Calu3 (cell line): ENCODE data around the gene PRR5. TPM values are rescaled to one million over a fixed set of nuclear protein-coding genes. Genes with fewer than 3 reads are reported as not detected.

Experiments
- BruUV-seq: library from RNA; stranded (reverse); fragments of 400-500 nt; replicated peaks from 2 replicates; lab custom pipeline; 2021; lab: Mats Ljungman, UMichigan
- CTCF ChIA-PET: fragments of 300-600 bp; sonication (Branson Sonifier 250); formaldehyde crosslinking; loops from one replicate; lab custom pipeline; 2022; ENCODE audit warnings: antibody characterized with exemption; lab: Charles Lee
- DNase-seq: peaks from one replicate; pipeline ENCODE4 v3.0.0; 2022
- H3K27ac Mint-ChIP-seq: one replicate; pipeline ENCODE4 v1.8.0; 2022; ENCODE audit warnings: mixed read lengths; ENCODE audit not compliant: unreplicated experiment
- H3K27me3 Mint-ChIP-seq: one replicate; pipeline ENCODE4 v1.8.0; 2022; ENCODE audit warnings: mixed read lengths; ENCODE audit not compliant: unreplicated experiment
- H3K36me3 Mint-ChIP-seq: one replicate; pipeline ENCODE4 v1.8.0; 2022; ENCODE audit warnings: mild to moderate bottlenecking, moderate library complexity, mixed read lengths; ENCODE audit not compliant: insufficient read depth, unreplicated experiment
- H3K4me1 Mint-ChIP-seq: one replicate; pipeline ENCODE4 v1.8.0; 2022; ENCODE audit warnings: mild to moderate bottlenecking, low read depth, mixed read lengths; ENCODE audit not compliant: unreplicated experiment
- H3K4me3 Mint-ChIP-seq: one replicate; pipeline ENCODE4 v1.8.0; 2022; ENCODE audit warnings: mild to moderate bottlenecking, low read depth, moderate library complexity, mixed read lengths; ENCODE audit not compliant: unreplicated experiment
- H3K9me3 Mint-ChIP-seq: one replicate; pipeline ENCODE4 v1.8.0; 2022; ENCODE audit warnings: low read depth, mixed read lengths; ENCODE audit not compliant: unreplicated experiment
- CTCF ChIP-seq: fragments of 200-600 bp; IDR thresholded peaks from one replicate; pipeline ENCODE4 v1.8.0; 2022; ENCODE audit warnings: antibody characterized with exemption; ENCODE audit not compliant: unreplicated experiment
- intact Hi-C: fragments of 100-400 bp; cut with micrococcal nuclease; formaldehyde crosslinking; loops from one replicate; pipeline ENCODE4 v1.10.0; 2022; ENCODE audit not compliant: unreplicated experiment
- total RNA-seq: library from RNA; stranded (reverse); gene quantifications from 2 replicates; pipeline ENCODE4 v1.2.3, GENCODE V29; 2022

Gene PRR5
- total RNA-seq, 1 experiment from 2014 or later = 12.5 TPM

- H3K4me3 Mint-ChIP-seq = peak overlapping the region; percentile 2
- intact Hi-C loops = no loop called here
- no peaks in the 10 kb centered on the region for H3K27me3 Mint-ChIP-seq
- CTCF ChIA-PET = interaction anchor here (1.0 kb wide), 1 partner anchor 48 kb away, joined by 3 read pairs; no protein-coding TSS in a partner anchor
- no peak overlapping the region for H3K27ac Mint-ChIP-seq
- peaks cover 43% of the 10 kb centered on the region for H3K36me3 Mint-ChIP-seq
- no peak for TF ChIP-seq CTCF
- H3K9me3 Mint-ChIP-seq = no peaks in the 10 kb centered on the region
- H3K4me1 Mint-ChIP-seq = peaks cover 12% of the 10 kb centered on the region
- BruUV-seq = no TSS peak
- no peak for DNase-seq
Measured at GRCh38 chr22:44783091-44783490, 81.1 kb downstream of the PRR5 start.

GRCh38 chr22:44783581-44783980 lies 81.6 kb downstream of the PRR5 start:
- peaks cover 12% of the 10 kb centered on the region for H3K4me1 Mint-ChIP-seq

GRCh38 chr22:44786136-44786535 lies 84.1 kb downstream of the PRR5 start:
- H3K9me3 Mint-ChIP-seq = no peaks in the 10 kb centered on the region
- no peak overlapping the region for H3K27ac Mint-ChIP-seq
- intact Hi-C loops = no loop called here
- BruUV-seq = no TSS peak
- H3K4me3 Mint-ChIP-seq = no peak overlapping the region
- peaks cover 12% of the 10 kb centered on the region for H3K4me1 Mint-ChIP-seq
- DNase-seq = no peak
- CTCF ChIA-PET = no interaction called here
- TF ChIP-seq CTCF = no peak
- no peaks in the 10 kb centered on the region for H3K27me3 Mint-ChIP-seq
- peaks cover 48% of the 10 kb centered on the region for H3K36me3 Mint-ChIP-seq

More at GRCh38 chr22:44783581-44783980, 81.6 kb downstream of the PRR5 start:
- CTCF ChIA-PET = interaction anchor here (1.0 kb wide), 1 partner anchor 49 kb away, joined by 3 read pairs; no protein-coding TSS in a partner anchor
- no peak overlapping the region for H3K27ac Mint-ChIP-seq
- peaks cover 42% of the 10 kb centered on the region for H3K36me3 Mint-ChIP-seq
- no peaks in the 10 kb centered on the region for H3K27me3 Mint-ChIP-seq
- no peak for TF ChIP-seq CTCF
- intact Hi-C loops = no loop called here
- no peaks in the 10 kb centered on the region for H3K9me3 Mint-ChIP-seq
- BruUV-seq = no TSS peak
- peak overlapping the region; percentile 2 for H3K4me3 Mint-ChIP-seq
- DNase-seq = peak; percentile 13

- BruUV-seq = no TSS peak
- no peak for TF ChIP-seq CTCF
- intact Hi-C loops = no loop called here
- no peaks in the 10 kb centered on the region for H3K27me3 Mint-ChIP-seq
- peaks cover 12% of the 10 kb centered on the region for H3K4me1 Mint-ChIP-seq
- CTCF ChIA-PET = no interaction called here
- no peaks in the 10 kb centered on the region for H3K9me3 Mint-ChIP-seq
- no peak overlapping the region for H3K27ac Mint-ChIP-seq
- no peak overlapping the region for H3K4me3 Mint-ChIP-seq
- DNase-seq = no peak
- peaks cover 51% of the 10 kb centered on the region for H3K36me3 Mint-ChIP-seq
Measured at GRCh38 chr22:44786610-44787009, 84.6 kb downstream of the PRR5 start.

Other genes with a start within 250 kb of the PRR5 start
- gene RTL6, start 204.0 kb upstream of the PRR5 start, total RNA-seq = 33.6 and 37.1 TPM in 2 replicates
- 124 and 127 TPM in 2 replicates for gene ARHGAP8, start 50.4 kb downstream of the PRR5 start, total RNA-seq